ENCODE results near the gene MEGF11.

DNA sequence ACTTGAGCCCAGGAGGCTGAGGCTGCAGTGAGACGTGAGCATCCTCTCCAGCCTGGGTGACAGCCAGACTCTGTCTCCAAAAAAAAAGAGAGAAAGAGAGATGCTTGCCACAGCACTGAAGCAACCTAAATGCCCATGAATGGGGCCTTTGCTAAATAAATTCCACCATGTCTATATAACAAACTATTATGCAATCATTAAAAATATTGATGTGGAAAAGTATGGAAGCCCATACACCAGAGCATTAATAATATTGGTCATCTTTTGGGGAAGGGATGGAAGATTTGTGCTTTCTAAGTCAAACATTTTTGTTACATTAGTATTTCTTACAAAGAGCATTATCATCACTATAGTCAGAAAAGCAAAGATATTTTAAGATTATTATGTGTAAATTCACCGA is 116.6 kb downstream of the MEGF11 start:
- TF ChIP-seq POLR2AphosphoS5 (IDR thresholded peaks at IDR 0.05): no peak
- TF ChIP-seq CTCF (IDR thresholded peaks at IDR 0.05): no peak
- TF ChIP-seq POLR2A (IDR thresholded peaks at IDR 0.05): no peak
